ENCODE measurements around the gene MYO1D. TPM values are rescaled to one million over a fixed set of nuclear protein-coding genes. Genes with fewer than 3 reads are reported as not detected.

The MYO1D gene
- total RNA-seq, 2 experiments from 2014 or later = 0.09 to 0.89 TPM

DNA sequence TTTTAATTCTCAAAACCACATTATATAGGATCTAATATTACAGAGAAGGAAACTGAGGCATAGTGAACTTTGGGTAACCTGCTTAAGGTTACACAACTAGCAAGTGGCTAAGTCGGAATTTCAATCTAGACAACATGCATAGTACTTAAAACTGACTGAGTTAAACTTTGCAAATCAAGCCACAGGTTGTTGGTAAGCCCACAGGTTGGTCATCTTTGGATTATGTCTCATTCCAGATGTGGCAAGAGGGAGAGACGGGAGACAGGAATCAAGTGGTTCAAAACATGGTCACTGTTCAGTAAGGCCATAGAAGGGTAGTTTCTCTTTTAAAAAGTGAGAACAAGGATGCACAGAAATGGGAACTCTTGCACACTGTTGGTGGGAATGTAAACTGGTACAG, 57.1 kb downstream of the MYO1D start:
- no TSS peak for BruUV-seq (replicated peaks)
- intact Hi-C loops (cut with micrococcal nuclease; ENCODE audit: unreplicated experiment) = no loop called here

GRCh38 chr17:32819035-32819434, 57.9 kb downstream of the MYO1D start:
- Histone ChIP-seq H3K36me3 (ENCODE audit: insufficient read depth, low read length) (no peaks in the 10 kb centered on the region), H4K20me1 (ENCODE audit: insufficient read depth, low read length) (no peaks in the 10 kb centered on the region), H3K4me1 (ENCODE audit: insufficient read depth, low read length, poor library complexity, severe bottlenecking) (no peaks in the 10 kb centered on the region), H3K4me3 (ENCODE audit: low read depth, low read length, poor library complexity, severe bottlenecking) (no peak overlapping the region), H2AFZ (ENCODE audit: low read length) (no peak overlapping the region), H3K4me2 (ENCODE audit: low read length) (no peak overlapping the region), H3K79me2 (ENCODE audit: insufficient read depth, low read depth, low read length) (no peaks in the 10 kb centered on the region), H3K9me2 (ENCODE audit: insufficient read depth, low read length) (no peaks in the 10 kb centered on the region), H3K27ac (ENCODE audit: low read depth, low read length, poor library complexity, severe bottlenecking) (no peak overlapping the region), H3K9me3 (ENCODE audit: low read length) (no peaks in the 10 kb centered on the region)
- POLR2A ChIA-PET = no interaction called here
- DNase-seq (ENCODE audit: low spot score) = no peak
- no TSS peak for BruUV-seq (replicated peaks)
- intact Hi-C loops (cut with micrococcal nuclease; ENCODE audit: unreplicated experiment) = no loop called here
- CTCF ChIA-PET (ENCODE audit: unreplicated experiment) = no interaction called here
- TF ChIP-seq CTCF (conservative IDR thresholded peaks at IDR 0.05; ENCODE audit: low read length) (no peak), EZH2phosphoT487 (IDR thresholded peaks at IDR 0.05; ENCODE audit: borderline replicate concordance, low read depth, low read length) (no peak)

More for the DNA sequence above, 57.1 kb downstream of the MYO1D start:
- Histone ChIP-seq H3K79me2 (ENCODE audit: insufficient read depth, low read depth, low read length) (no peaks in the 10 kb centered on the region), H4K20me1 (ENCODE audit: insufficient read depth, low read length) (no peaks in the 10 kb centered on the region), H3K27ac (ENCODE audit: low read depth, low read length, poor library complexity, severe bottlenecking) (no peak overlapping the region), H3K4me3 (ENCODE audit: low read depth, low read length, poor library complexity, severe bottlenecking) (no peak overlapping the region), H3K36me3 (ENCODE audit: insufficient read depth, low read length) (no peaks in the 10 kb centered on the region), H3K9me2 (ENCODE audit: insufficient read depth, low read length) (no peaks in the 10 kb centered on the region), H3K9me3 (ENCODE audit: low read length) (no peaks in the 10 kb centered on the region), H2AFZ (ENCODE audit: low read length) (no peak overlapping the region), H3K4me1 (ENCODE audit: insufficient read depth, low read length, poor library complexity, severe bottlenecking) (no peaks in the 10 kb centered on the region), H3K4me2 (ENCODE audit: low read length) (no peak overlapping the region)
- CTCF ChIA-PET (ENCODE audit: unreplicated experiment) = no interaction called here
- POLR2A ChIA-PET = no interaction called here
- no peak for DNase-seq (ENCODE audit: low spot score)
- TF ChIP-seq EZH2phosphoT487 (IDR thresholded peaks at IDR 0.05; ENCODE audit: borderline replicate concordance, low read depth, low read length) = no peak
- TF ChIP-seq CTCF (conservative IDR thresholded peaks at IDR 0.05; ENCODE audit: low read length) = no peak

DNA sequence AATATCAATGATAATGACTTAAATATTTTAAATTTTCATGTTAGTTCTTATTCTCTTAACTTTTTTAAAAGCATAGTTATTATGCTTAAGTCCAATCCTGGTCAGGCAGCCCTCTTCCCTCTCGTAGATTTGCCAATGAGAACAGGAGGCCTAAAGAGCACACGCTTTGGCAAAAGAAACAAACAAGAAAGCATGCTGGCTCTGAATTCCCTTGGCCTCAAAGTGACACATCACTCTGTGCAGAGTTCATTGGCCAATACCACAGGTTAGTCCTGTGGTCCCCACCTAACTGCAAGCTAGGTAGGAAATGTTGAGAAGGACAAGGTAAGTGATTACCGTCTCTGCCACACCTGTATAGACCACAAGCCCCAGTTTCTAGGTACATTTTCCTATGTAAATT, 61.5 kb downstream of the MYO1D start:
- TF ChIP-seq CTCF (conservative IDR thresholded peaks at IDR 0.05; ENCODE audit: low read length) = no peak
- TF ChIP-seq EZH2phosphoT487 (IDR thresholded peaks at IDR 0.05; ENCODE audit: borderline replicate concordance, low read depth, low read length) = no peak
- CTCF ChIA-PET (ENCODE audit: unreplicated experiment) = no interaction called here

More for the DNA sequence above, 61.5 kb downstream of the MYO1D start:
- no TSS peak for BruUV-seq (replicated peaks)
- no peak overlapping the region for H2AFZ ChIP-seq (ENCODE audit: low read length)
- no peak overlapping the region for H3K27ac ChIP-seq (ENCODE audit: low read depth, low read length, poor library complexity, severe bottlenecking)
- no peaks in the 10 kb centered on the region for H3K79me2 ChIP-seq (ENCODE audit: insufficient read depth, low read depth, low read length)
- POLR2A ChIA-PET = no interaction called here
- no peaks in the 10 kb centered on the region for H3K4me1 ChIP-seq (ENCODE audit: insufficient read depth, low read length, poor library complexity, severe bottlenecking)
- H3K36me3 ChIP-seq (ENCODE audit: insufficient read depth, low read length) = no peaks in the 10 kb centered on the region
- no peak overlapping the region for H3K4me2 ChIP-seq (ENCODE audit: low read length)
- no peaks in the 10 kb centered on the region for H3K9me2 ChIP-seq (ENCODE audit: insufficient read depth, low read length)
- no peaks in the 10 kb centered on the region for H3K9me3 ChIP-seq (ENCODE audit: low read length)
- DNase-seq (ENCODE audit: low spot score) = no peak
- H4K20me1 ChIP-seq (ENCODE audit: insufficient read depth, low read length) = no peaks in the 10 kb centered on the region
- H3K4me3 ChIP-seq (ENCODE audit: low read depth, low read length, poor library complexity, severe bottlenecking) = no peak overlapping the region
- intact Hi-C loops (cut with micrococcal nuclease; ENCODE audit: unreplicated experiment) = no loop called here
